HG02840 (cell line): ENCODE data around the gene SYT14.
"Not testable (repeated sequence)": the region's sequence is repeated elsewhere in the genome, so short reads cannot be mapped to it uniquely, and the experiment has no call there.

Source experiments
- ATAC-seq: cut with Tn5 transposase; IDR thresholded peaks from one replicate; pipeline ENCODE4 v1.9.1; 2021; ENCODE audit warnings: mild to moderate bottlenecking, moderate library complexity, moderate number of reproducible peaks; ENCODE audit not compliant: unreplicated experiment, low FRiP score

SYT14 gene

GRCh38 chr1:210022044-210022443, 84.0 kb downstream of the SYT14 start:
- no peak for ATAC-seq

GRCh38 chr1:210024282-210024681, 86.3 kb downstream of the SYT14 start:
- ATAC-seq, result no peak

- ATAC-seq, result no peak
These were observed 87.0 kb downstream of the SYT14 start for GRCh38 chr1:210024996-210025395.

GRCh38 chr1:210025870-210026269, 87.9 kb downstream of the SYT14 start:
- ATAC-seq, result no peak

- no peak for ATAC-seq
These were observed 90.0 kb downstream of the SYT14 start for GRCh38 chr1:210027994-210028393.

- ATAC-seq, result no peak
These were observed 93.5 kb downstream of the SYT14 start for GRCh38 chr1:210031473-210031872.

GRCh38 chr1:210043058-210043457, 105.0 kb downstream of the SYT14 start:
- no peak for ATAC-seq

- no peak for ATAC-seq
These were observed 111.6 kb downstream of the SYT14 start for GRCh38 chr1:210049616-210050015.

GRCh38 chr1:210050491-210050890, 112.5 kb downstream of the SYT14 start:
- ATAC-seq, result not testable (repeated sequence)

- ATAC-seq, result no peak
These were observed 115.1 kb downstream of the SYT14 start for GRCh38 chr1:210053126-210053525.

- ATAC-seq, result no peak
These were observed 119.6 kb downstream of the SYT14 start for GRCh38 chr1:210057593-210057992.

- ATAC-seq, result no peak
These were observed 124.0 kb downstream of the SYT14 start for GRCh38 chr1:210061992-210062391.

GRCh38 chr1:210070531-210070930, 132.5 kb downstream of the SYT14 start:
- no peak for ATAC-seq

GRCh38 chr1:210072129-210072528, 134.1 kb downstream of the SYT14 start:
- ATAC-seq, result no peak

GRCh38 chr1:210072896-210073504, 135.0 kb downstream of the SYT14 start:
- ATAC-seq, result no peak

GRCh38 chr1:210074904-210075303, 136.9 kb downstream of the SYT14 start:
- ATAC-seq, result no peak

GRCh38 chr1:210076620-210077019, 138.6 kb downstream of the SYT14 start:
- ATAC-seq, result no peak

- no peak for ATAC-seq
These were observed 143.5 kb downstream of the SYT14 start for GRCh38 chr1:210081494-210081893.

GRCh38 chr1:210085359-210085758, 147.3 kb downstream of the SYT14 start:
- no peak for ATAC-seq

- ATAC-seq, result no peak
These were observed 149.0 kb downstream of the SYT14 start for GRCh38 chr1:210087058-210087457.

- no peak for ATAC-seq
These were observed 151.8 kb downstream of the SYT14 start for GRCh38 chr1:210089855-210090254.

GRCh38 chr1:210092366-210092765, 154.3 kb downstream of the SYT14 start:
- no peak for ATAC-seq

- no peak for ATAC-seq
These were observed 155.4 kb downstream of the SYT14 start for GRCh38 chr1:210093461-210093860.
